HG03066 (cell line): ENCODE data around the gene PRXL2A.

Experiments
- ATAC-seq: cut with Tn5 transposase; IDR thresholded peaks from one replicate; pipeline ENCODE4 v1.9.1; 2021; ENCODE audit warnings: low read depth; ENCODE audit not compliant: unreplicated experiment

Gene PRXL2A

DNA sequence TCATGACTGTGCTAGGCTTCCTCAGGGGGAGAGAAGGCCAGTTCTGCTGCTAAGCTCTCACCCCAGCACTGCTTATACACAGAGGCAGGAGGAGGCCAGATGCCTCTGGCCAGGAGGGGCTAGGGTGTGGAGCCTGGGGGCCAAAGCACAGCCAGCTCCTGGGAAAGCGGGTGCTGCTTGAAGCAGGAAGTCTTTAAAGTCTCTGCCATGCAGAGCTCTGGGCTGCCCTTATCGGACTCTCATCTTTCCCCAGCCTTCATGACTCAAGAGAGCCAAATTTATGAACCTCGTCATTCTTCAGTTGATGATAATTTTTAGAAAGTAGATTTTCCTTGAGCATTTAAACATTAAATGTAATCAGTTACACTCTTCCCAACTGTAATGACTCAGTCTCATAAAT lies 34.5 kb downstream of the PRXL2A start:
- no peak for ATAC-seq

DNA sequence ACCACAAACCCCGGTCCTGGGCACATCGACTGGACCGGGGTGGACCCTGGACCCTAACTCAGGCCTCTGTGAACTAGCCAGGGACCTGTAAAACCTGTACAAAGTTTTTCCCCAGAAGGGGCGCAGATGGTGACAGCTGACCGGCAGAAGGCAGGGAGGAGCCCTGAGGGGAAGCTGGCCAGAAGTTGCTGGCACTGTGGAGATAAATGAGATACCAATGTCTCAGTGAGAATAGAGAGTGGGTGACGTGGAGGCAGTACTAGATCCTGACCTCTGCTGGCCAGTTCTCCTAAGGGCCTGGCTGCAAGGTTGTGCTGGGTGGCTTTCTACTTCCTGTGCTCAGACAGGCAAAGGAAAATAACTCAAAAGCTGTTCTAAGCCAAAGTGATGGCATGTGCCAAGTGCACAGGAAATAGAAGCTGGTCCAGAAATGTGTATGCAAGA lies 35.2 kb downstream of the PRXL2A start:
- ATAC-seq = peak; percentile 56

DNA sequence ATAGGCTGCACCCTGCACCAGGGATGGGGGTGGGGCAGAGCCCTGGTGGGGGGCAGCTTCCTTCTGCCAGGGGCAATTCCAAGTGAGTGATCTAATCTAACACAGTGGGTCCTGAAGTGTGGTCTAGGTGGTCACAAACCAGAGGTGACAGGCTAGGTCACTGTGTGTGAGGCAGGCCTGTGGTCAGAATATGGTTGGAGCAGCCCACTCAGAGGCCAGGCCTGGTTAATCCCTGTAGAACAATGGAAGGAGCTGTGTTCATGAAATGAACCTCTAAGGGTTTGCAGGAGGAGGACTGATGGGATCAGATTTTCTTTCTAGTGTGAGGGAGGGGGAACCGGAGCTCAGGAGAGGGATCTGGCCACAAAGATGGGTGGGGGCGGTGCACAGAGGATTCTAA lies 35.8 kb downstream of the PRXL2A start:
- ATAC-seq = no peak

DNA sequence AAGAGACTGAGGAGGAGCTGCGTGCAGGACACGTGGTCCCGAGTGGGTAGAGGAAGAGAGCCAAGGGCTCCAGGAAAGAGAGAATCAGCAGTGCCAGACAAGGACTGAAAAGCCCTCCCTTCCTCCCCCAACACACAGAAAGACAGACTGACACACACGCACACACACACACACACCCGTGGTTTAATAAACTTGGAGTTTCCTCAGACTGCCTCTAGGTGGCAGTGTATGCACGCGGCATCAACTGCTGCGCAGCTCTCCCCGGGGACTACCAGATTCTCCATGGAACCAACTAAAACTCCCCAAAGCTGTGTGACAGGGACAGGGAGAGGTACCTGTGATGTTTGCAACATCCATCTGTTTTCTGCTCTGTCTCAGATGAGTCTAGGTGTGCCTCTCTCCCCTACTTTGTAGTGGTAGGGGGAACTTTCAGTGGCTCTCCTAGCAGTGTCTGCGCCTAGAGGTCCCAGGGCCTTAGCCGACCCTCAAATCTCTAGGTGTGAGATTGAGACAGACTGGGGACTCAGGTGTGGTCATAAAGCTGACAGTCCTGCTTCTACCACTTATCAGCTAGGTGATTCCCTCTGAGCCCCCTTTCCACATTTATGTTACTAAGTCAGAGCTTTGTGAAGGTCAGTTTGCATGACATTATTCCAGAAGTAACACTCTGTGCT lies 36.4 kb downstream of the PRXL2A start:
- peak; percentile 74 for ATAC-seq

DNA sequence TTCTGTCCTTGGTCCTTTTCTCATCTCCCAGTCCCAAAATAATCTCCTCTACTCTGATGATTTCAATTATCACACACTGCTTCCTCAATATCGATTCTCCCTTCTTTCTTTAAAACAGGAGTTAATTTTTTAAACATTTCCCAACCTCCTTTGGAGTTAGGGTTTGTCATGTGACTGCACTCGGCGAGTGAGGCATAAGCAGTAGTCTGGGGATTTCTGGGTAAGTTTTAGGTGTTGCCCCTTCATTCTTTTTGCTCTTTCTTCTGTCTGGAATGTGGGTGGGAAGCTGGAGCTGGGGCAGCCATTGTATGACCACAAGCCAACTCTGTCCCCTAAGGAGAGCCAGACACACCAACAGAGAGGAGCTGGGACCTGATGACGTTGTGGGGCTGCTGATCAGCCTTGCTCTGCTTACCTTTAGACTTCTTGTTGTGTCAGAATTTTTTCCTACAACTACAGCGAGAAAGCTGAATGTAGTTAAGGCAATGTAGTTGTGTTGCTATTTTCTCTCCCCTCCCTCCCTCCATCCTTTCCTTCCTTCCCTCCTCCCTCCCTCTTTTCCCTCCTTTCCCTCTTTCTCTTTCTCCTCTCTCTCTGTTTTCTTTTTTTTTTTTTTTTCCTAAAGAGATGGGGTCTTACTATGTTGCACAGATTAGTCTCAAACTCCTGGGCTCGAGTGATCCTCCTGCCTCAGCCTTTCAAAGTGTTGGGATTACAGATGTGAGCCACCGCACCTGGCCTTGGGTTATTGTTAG lies 39.3 kb downstream of the PRXL2A start:
- no peak for ATAC-seq

DNA sequence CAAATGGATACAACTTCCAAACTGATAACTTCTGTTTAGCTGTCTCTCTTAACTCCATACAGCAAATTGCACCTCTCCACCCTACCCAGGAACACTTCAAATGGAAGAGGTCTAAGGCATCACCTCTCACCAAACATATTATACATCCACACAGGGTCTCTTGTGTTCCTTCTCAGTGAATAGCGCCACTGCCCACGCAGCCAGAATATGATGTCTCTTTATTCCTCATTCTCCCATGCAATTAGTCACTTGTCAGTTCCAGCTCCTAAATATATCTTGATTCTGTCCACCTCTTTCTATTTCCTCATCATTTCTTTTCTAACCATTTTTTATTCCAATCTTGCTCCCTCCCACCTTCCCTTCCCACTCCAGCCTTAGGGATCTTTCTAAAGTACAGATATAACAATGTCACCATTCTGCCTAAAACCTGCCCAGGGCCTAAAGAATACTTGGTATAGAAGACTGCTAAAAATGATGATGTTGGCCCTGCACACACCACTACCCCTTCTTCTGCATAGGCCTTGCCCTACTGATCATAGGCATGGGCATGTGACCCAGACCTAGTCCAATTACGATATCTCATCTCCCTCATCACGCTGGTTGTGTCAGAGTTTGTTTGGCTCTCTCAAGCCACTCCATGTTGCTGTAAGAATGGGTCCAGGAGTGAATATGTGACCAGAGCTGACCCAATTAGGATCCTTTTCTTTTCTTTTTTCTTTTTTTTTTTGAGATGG lies 40.0 kb downstream of the PRXL2A start:
- no peak for ATAC-seq

DNA sequence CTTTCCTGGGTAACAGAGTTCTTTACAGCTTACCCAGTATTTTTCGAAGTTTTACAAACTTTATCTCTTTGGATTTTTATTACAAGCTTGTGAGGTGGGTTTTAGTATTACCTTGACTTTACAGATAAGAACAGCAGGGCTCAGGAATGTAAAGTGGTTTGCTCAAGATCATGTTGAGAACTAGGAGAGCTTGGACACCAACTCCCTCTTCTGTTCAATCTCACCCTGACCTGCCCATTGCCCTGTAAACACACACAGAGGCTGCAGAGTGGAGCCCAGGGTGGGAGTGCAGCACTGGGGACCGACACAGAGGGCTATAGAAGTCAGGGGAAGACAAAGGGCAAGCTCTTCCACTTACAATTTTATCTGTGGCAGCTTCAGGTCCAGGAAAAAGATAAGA lies 41.2 kb downstream of the PRXL2A start:
- ATAC-seq = no peak

DNA sequence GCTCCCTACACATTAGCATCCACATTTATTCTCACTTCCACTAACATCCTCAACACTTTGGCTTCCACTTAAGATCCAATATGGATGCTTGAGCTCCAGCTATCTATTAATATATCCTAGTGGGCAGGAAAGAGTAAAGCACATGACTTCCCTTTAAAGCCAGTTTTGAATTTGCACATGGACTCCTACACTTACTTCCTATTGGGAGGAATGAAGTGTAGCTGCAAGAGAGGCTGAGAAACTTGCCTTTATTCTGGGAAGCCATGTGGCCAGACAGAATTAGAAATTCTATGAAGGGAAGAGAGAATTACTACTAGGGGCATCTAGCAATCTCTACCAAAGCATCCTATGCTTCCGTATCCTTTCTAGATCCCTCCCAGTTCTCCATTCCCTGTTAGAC lies 42.8 kb downstream of the PRXL2A start:
- no peak for ATAC-seq

DNA sequence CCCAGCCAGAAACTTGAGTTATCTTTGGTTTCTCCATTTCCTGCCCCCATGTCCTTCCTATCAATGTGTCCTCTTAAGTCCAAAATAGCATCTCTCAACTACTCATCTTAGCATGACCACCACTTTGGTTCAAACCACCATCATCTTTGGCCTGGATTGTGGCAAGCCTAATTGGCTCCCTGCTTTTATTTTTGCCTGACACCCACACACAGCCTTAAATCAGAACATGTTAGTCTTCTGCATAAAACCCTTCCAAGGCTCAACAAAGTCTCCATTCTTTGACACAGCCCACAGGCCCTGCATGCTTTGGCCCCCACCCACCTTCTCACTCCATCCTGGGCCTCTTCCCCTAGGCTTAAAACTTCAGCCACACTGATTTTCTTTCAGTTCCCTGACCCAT lies 43.7 kb downstream of the PRXL2A start:
- ATAC-seq = no peak

DNA sequence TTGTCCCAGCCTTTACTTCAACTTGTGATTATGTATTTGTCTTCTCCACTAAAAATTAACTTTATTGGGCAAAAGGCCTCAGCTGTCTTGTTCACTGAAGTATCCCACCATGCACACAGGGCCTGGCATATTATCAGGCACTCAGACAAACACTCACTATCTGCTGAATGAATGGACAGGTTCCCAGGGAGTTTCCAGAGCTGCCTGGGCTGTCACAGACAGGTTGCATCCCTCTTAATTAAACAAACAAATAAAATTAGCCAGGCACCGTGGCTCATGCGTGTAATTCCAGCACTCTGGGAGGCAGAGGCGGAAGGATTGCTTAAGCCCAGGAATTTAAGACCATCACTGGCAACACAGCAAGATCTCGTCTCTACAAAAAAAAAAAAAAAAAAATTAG lies 44.3 kb downstream of the PRXL2A start:
- no peak for ATAC-seq

DNA sequence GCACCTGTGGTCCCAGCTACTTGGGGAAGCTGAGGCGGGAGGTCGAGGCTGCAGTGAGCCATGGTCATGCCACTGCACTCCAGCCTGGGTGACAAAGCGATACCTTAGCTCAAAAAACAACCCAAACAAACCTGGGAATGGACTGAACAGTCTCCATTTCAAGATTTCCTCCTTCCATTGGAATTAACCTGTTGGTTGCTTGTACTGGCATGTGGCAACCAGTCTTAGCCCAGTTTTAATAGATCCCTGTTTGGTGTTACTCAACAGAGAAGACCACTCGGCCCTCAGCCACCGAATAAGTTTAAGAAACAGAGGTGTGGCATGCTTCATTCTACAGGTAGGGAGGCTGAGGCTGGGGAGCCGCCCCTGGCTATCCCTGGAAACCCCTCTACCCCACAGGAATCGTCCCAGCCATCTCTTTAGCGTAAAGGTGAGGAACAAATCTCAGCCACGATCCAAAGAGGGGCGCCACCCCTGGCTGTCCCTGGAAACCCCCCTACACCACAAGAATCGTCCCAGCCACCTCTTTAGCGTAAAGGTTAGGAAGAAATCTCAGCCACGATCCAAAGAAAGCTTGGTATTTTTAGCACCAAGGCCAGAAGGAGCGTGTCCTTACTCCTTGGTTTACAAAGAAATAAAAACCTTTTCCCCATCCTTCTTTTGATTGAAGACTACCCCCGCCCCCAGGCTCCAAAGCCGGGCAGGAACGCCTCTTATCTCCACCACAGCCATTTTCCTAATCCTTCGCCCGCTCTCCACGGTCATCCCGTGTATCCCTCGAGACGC lies 44.9 kb downstream of the PRXL2A start:
- no peak for ATAC-seq

DNA sequence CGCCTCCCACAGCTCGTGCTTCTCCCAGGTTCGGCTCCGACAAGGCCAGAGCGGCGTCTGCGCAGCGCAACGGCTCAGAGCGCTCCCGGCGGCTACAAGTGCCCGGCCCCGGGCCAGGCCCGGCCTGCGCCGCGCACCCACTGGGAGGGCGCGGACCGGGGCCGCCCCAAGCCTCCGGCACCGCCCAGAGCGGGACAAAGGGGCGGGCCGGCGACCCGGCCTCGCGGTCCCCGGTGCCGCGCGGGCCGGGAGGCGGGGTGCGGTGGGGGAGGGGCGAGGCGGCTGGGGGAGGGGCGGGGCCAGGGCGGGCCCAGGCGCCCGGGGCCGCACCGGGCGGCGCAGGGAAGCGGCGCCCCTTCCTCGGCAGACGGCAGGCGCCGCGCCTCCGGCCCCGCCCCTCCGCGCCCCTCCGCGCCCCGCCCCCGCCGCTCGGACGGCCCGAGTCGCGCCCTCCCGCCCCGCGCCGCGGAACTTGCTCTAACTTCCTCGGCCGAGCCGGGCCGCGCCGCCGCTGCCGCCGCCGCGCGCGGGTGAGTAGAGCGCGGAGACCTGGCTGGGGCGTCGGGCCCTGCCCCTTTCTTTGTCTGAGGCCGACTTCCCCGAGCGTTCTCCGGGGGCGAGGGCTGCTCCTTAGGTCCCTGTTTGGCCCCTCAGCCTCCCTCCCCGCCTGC lies 45.6 kb downstream of the PRXL2A start, which contains the start of gene TSPAN14:
Gene TSPAN14 (plus strand): TSS at position 469 of the 671 bp plus-strand sequence. CDS start 34,924 bp downstream, outside the sequence.
- ATAC-seq = peak; percentile 62

DNA sequence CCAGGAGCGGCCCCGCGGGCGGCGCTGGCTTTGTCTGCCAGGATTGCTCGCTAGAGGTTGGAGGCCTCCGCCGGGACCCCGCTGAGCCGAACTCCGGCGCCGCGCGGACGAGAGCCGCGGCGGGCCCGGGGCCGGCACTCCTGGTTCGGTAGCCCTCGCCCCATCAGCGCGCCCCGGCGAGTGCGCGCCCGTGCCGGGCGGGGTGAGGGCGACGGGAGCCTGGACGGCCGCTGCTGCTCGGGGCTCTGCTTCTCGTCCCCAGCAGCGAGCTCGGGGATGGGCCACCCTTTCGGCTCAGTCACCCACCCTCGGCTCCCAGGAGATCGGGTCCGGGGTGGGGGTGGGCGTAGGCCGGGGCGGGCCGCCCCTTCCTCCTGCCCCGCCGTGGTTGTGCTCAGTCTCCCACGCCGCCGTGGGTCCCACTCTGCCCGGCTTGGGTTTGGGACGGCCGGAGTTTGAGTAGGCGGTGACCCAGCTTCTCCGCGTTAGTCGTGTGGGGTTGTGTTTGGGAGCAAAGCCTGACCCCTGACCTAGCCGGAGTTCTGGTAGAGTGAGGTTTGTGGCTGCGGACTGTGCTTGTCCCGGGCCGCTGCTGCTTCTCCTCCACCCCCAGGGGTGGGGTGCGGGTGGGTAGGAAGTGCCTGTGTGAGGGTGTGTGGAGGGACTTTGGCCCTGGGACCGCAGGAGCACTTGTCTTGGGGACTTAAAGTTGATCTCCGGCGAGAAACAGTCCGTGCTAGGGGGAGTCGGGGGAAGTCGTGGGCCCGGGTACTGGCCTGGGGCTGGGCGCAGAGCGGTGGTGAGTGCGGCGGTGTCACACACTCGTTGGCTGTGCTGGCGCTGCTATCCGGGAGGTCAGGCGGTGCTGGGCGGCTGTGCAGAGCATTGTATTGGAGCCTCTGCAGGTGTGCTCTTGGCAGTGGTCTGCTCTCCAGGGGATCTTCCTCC lies 46.4 kb downstream of the PRXL2A start:
- ATAC-seq = peak; percentile 23

DNA sequence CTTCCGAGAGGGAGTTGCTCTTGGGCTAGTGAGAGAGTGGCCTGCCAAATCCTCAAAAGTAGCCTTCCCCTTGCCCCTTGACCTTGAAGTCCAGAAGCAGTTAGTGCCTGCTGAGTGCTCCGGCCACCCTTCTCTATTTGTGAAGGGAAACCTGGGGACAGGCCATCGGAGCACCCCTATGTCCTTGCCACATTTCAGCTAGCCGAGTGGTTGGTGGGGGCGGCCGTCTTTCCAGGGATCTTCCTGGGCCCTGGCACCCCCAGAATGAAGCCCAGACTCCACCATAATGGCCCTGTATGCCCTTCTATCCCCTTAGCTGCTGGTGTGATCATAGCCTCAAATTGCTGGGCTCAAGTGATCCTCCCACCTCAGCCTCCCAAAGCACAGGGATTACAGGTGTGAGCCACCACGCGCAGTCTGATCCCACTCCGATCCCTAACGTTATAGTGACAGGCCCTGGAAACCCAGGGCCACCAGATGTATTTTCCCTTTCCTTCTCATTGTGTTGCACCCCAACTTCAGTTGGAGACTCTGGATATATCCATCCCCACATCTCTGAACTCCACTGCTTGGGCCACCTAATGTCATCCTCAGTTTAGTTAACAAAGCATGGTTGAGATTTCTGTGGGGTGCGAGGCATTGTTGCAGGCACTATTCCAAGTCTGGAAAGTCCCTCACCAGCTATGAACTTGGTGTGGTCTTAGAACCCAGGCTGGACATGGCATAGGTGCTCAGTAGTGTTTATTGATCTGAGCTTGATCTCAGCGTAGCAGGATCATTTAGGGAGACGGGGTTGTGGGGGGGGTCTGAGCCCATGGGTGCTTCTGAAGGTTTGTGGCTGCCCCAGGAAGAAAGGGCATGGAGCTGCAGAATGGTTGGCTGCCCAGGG lies 47.4 kb downstream of the PRXL2A start:
- no peak for ATAC-seq

DNA sequence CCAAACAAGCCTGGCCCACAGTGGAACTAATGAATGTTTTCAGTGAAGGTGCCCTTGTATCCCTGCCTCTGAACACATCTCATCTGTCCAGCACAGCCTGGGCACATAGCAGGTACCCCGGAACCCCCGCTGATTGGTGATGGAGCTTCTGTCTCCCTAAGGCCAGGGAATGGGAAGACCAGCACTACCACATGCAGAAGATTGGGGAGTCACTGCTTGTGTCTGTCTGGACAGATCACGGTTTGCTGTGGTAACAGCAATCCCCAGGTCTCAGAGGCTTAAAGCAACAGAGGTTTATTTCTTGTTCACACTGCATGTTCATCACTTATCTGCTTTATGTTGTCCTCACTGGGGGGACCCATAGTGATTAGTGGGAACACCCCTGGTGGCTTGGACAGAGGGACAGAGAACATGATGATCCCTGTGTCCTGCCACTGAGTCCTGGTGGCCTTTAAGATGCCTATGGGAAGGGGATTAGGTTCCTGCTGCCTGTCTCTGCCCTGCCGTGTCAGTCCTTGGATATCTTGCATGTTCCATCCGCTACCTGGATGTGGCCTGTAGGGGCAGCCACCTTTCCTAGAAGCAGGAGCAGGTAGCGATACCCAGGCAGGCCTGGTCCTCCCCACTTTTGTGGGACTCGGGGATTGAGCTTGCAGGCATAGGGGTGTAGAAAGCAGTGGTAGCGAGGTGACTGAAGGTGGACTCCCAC lies 49.4 kb downstream of the PRXL2A start:
- no peak for ATAC-seq

DNA sequence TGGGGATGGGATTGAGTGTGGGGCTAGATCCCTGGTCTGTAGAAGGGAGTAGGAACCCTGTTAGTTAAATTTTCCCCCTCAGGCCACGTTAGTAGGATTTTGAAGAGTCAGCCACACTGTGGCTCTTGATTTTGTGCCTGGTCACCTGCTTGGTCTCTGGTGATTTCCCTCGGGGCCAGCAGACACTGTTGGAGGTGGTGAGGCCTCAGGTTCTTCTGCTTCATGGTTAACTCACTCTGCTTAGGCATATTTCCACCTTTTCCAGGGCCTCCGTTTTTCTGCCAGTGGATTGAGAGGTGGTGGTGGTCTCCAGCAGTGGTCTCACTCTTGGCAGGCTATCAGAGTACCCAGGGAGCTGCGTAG lies 49.9 kb downstream of the PRXL2A start:
- no peak for ATAC-seq

DNA sequence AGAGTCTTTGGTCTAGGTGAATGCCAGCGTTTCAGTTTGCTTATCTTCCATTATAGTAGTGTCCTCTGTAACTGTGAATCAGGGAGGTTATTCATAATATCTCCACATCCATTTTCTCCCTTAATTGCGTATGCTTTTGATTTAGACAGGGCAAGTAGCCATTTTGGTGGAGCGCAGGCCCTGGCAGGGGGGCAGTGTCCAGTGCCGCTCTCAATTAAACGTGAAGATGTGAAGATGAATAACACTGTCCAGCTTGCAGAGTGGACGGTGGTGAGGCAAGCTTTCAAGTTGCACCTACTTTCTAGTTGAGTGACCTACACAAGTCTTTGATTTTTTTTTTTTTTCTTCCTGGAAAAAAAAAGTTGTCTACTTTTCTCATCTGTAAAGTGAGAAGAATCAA lies 50.3 kb downstream of the PRXL2A start:
- ATAC-seq = no peak
